ENCODE results near the gene METAP2.

Gene METAP2

DNA sequence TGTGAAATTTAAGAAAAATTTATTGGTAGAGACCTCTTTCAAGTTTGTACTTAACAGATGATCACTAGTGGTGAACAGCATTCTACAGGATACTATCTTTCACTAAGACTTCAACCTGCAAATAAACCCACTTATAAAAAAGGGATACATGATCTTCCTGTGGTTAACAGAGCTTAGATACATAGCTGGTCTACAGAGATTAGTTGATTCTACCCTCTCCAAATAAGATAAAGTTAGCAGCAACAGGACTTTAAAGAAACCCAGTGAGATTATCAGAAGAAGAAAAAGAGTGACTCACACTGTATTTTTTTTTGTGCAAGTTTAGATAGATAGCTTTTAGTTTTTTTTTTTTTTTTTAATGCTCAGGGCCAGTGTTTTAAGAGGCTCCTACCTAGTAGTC is 42.8 kb downstream of the METAP2 start:
- Histone ChIP-seq H3K14ac (ENCODE audit: low read length) (no peak overlapping the region), H3K23ac (ENCODE audit: low read depth, low read length, poor library complexity) (no peak overlapping the region), H3K79me1 (ENCODE audit: low read depth, low read length) (no peaks in the 10 kb centered on the region), H4K8ac (ENCODE audit: low read depth, low read length) (no peak overlapping the region), H3K4me1 (ENCODE audit: control insufficient read depth in 2 of 2, insufficient read depth in 1 of 2, low read depth in 1 of 2, low read length in 2 of 2) (no peaks in the 10 kb centered on the region), H2AFZ (ENCODE audit: low read length) (no peak overlapping the region), H4K91ac (ENCODE audit: low read depth, low read length, poor library complexity) (no peak overlapping the region), H2BK15ac (ENCODE audit: low read length) (no peak overlapping the region), H3K9ac (ENCODE audit: low read depth, low read length, poor library complexity) (no peak overlapping the region), H3K18ac (ENCODE audit: low read length) (no peak overlapping the region), H2BK120ac (ENCODE audit: low read depth, low read length) (no peak overlapping the region), H3K27ac (replicated peaks; ENCODE audit: low read length) (no peak overlapping the region), H3K4me2 (ENCODE audit: insufficient read depth, low read length, poor library complexity, severe bottlenecking) (no peak overlapping the region), H3K36me3 (replicated peaks in 1 of 2; ENCODE audit: control insufficient read depth in 2 of 2, insufficient read depth in 2 of 2, low read length in 2 of 2) (peaks cover 29 to 46% of the 10 kb centered on the region in 2 donors), H3K9me3 (replicated peaks in 1 of 2; ENCODE audit: control insufficient read depth in 2 of 2, insufficient read depth in 1 of 2, low read depth in 1 of 2, low read length in 2 of 2) (no peaks in the 10 kb centered on the region), H3K27me3 (ENCODE audit: control insufficient read depth in 3 of 3, insufficient read depth in 3 of 3, low read depth in 1 of 3, low read length in 3 of 3) (no peaks in the 10 kb centered on the region), H3K4me3 (ENCODE audit: low read length in 2 of 2) (no peak overlapping the region), H2AK5ac (ENCODE audit: low read depth, low read length) (no peak overlapping the region), H3K4ac (ENCODE audit: low read length) (no peak overlapping the region), H2BK5ac (ENCODE audit: low read length) (no peak overlapping the region), H2BK12ac (ENCODE audit: low read length) (no peak overlapping the region)
- DNase-seq (ENCODE audit: low spot score) = no peak

GRCh38 chr12:95517246-95517645 is 43.3 kb downstream of the METAP2 start:
- Histone ChIP-seq H3K4me3 (ENCODE audit: low read length in 2 of 2) (no peak overlapping the region), H2AK5ac (ENCODE audit: low read depth, low read length) (no peak overlapping the region), H3K27me3 (ENCODE audit: control insufficient read depth in 3 of 3, insufficient read depth in 3 of 3, low read depth in 1 of 3, low read length in 3 of 3) (no peaks in the 10 kb centered on the region), H3K4ac (ENCODE audit: low read length) (no peak overlapping the region), H2BK120ac (ENCODE audit: low read depth, low read length) (no peak overlapping the region), H2AFZ (ENCODE audit: low read length) (no peak overlapping the region), H4K8ac (ENCODE audit: low read depth, low read length) (no peak overlapping the region), H3K23ac (ENCODE audit: low read depth, low read length, poor library complexity) (no peak overlapping the region), H3K9ac (ENCODE audit: low read depth, low read length, poor library complexity) (no peak overlapping the region), H3K9me3 (replicated peaks in 1 of 2; ENCODE audit: control insufficient read depth in 2 of 2, insufficient read depth in 1 of 2, low read depth in 1 of 2, low read length in 2 of 2) (no peaks in the 10 kb centered on the region), H3K79me1 (ENCODE audit: low read depth, low read length) (no peaks in the 10 kb centered on the region), H3K18ac (ENCODE audit: low read length) (no peak overlapping the region), H2BK12ac (ENCODE audit: low read length) (no peak overlapping the region), H3K4me1 (ENCODE audit: control insufficient read depth in 2 of 2, insufficient read depth in 1 of 2, low read depth in 1 of 2, low read length in 2 of 2) (no peaks in the 10 kb centered on the region), H3K4me2 (ENCODE audit: insufficient read depth, low read length, poor library complexity, severe bottlenecking) (no peak overlapping the region), H2BK15ac (ENCODE audit: low read length) (no peak overlapping the region), H4K91ac (ENCODE audit: low read depth, low read length, poor library complexity) (no peak overlapping the region), H3K14ac (ENCODE audit: low read length) (no peak overlapping the region), H3K27ac (replicated peaks; ENCODE audit: low read length) (no peak overlapping the region), H2BK5ac (ENCODE audit: low read length) (no peak overlapping the region), H3K36me3 (replicated peaks in 1 of 2; ENCODE audit: control insufficient read depth in 2 of 2, insufficient read depth in 2 of 2, low read length in 2 of 2) (peaks cover 26 to 41% of the 10 kb centered on the region in 2 donors)
- DNase-seq (ENCODE audit: low spot score) = no peak

GRCh38 chr12:95518944-95519343 is 45.0 kb downstream of the METAP2 start:
- Histone ChIP-seq H3K4me1 (ENCODE audit: control insufficient read depth in 2 of 2, insufficient read depth in 1 of 2, low read depth in 1 of 2, low read length in 2 of 2) (no peaks in the 10 kb centered on the region), H3K4me3 (ENCODE audit: low read length in 2 of 2) (no peak overlapping the region), H4K8ac (ENCODE audit: low read depth, low read length) (no peak overlapping the region), H2BK120ac (ENCODE audit: low read depth, low read length) (no peak overlapping the region), H2AK5ac (ENCODE audit: low read depth, low read length) (no peak overlapping the region), H3K9me3 (replicated peaks in 1 of 2; ENCODE audit: control insufficient read depth in 2 of 2, insufficient read depth in 1 of 2, low read depth in 1 of 2, low read length in 2 of 2) (no peaks in the 10 kb centered on the region), H3K27me3 (ENCODE audit: control insufficient read depth in 3 of 3, insufficient read depth in 3 of 3, low read depth in 1 of 3, low read length in 3 of 3) (no peaks in the 10 kb centered on the region), H4K91ac (ENCODE audit: low read depth, low read length, poor library complexity) (no peak overlapping the region), H2BK12ac (ENCODE audit: low read length) (no peak overlapping the region), H3K36me3 (replicated peaks in 1 of 2; ENCODE audit: control insufficient read depth in 2 of 2, insufficient read depth in 2 of 2, low read length in 2 of 2) (peaks cover 24 to 26% of the 10 kb centered on the region in 2 donors), H3K4ac (ENCODE audit: low read length) (no peak overlapping the region), H3K9ac (ENCODE audit: low read depth, low read length, poor library complexity) (no peak overlapping the region), H3K27ac (replicated peaks; ENCODE audit: low read length) (no peak overlapping the region), H2BK5ac (ENCODE audit: low read length) (no peak overlapping the region), H3K23ac (ENCODE audit: low read depth, low read length, poor library complexity) (no peak overlapping the region), H3K79me1 (ENCODE audit: low read depth, low read length) (no peaks in the 10 kb centered on the region), H3K18ac (ENCODE audit: low read length) (no peak overlapping the region), H2BK15ac (ENCODE audit: low read length) (no peak overlapping the region), H3K4me2 (ENCODE audit: insufficient read depth, low read length, poor library complexity, severe bottlenecking) (no peak overlapping the region), H3K14ac (ENCODE audit: low read length) (no peak overlapping the region), H2AFZ (ENCODE audit: low read length) (no peak overlapping the region)
- no peak for DNase-seq (ENCODE audit: low spot score)

DNA sequence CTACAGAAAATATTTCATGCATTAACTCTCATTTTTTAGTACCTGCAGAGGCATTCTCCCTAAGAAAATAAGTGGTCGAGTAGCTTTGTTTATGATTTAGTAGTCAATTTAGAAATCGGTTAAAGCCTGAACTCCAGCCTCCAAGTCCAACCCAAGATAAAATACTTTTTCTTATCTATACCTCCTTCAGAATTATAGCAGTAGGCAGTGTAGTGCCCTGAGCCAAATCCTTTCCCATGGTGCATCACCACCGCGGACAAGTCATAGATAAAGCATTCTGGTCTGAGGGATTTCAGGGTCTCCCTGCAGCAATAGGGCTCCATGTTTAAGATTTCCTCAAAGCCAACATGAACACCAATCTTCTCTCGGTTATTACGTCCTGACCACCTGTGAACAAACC is 46.9 kb downstream of the METAP2 start:
- H3K27me3 ChIP-seq (ENCODE audit: control insufficient read depth in 3 of 3, insufficient read depth in 3 of 3, low read depth in 1 of 3, low read length in 3 of 3) = no peaks in the 10 kb centered on the region
- no peak overlapping the region for H2BK12ac ChIP-seq (ENCODE audit: low read length)
- H3K23ac ChIP-seq (ENCODE audit: low read depth, low read length, poor library complexity) = no peak overlapping the region
- no peak overlapping the region for H4K91ac ChIP-seq (ENCODE audit: low read depth, low read length, poor library complexity)
- no peaks in the 10 kb centered on the region for H3K79me1 ChIP-seq (ENCODE audit: low read depth, low read length)
- no peak overlapping the region for H3K18ac ChIP-seq (ENCODE audit: low read length)
- H3K36me3 ChIP-seq (replicated peaks in 1 of 2; ENCODE audit: control insufficient read depth in 2 of 2, insufficient read depth in 2 of 2, low read length in 2 of 2) = peaks cover 5 to 32% of the 10 kb centered on the region in 2 donors
- H3K4me3 ChIP-seq (ENCODE audit: low read length in 2 of 2) = peak overlapping the region in 1 of 2 donors; percentile 3
- peaks cover 0 to 3% of the 10 kb centered on the region in 2 donors for H3K9me3 ChIP-seq (replicated peaks in 1 of 2; ENCODE audit: control insufficient read depth in 2 of 2, insufficient read depth in 1 of 2, low read depth in 1 of 2, low read length in 2 of 2)
- no peak overlapping the region for H2AFZ ChIP-seq (ENCODE audit: low read length)
- H3K4ac ChIP-seq (ENCODE audit: low read length) = no peak overlapping the region
- no peak overlapping the region for H3K14ac ChIP-seq (ENCODE audit: low read length)
- H2BK120ac ChIP-seq (ENCODE audit: low read depth, low read length) = no peak overlapping the region
- no peak overlapping the region for H2BK15ac ChIP-seq (ENCODE audit: low read length)
- no peak overlapping the region for H4K8ac ChIP-seq (ENCODE audit: low read depth, low read length)
- WGBS, 2 donors (ENCODE audit: extremely low coverage in 2 of 2, insufficient read length in 2 of 2, insufficient replicate concordance in 1 of 2) = no CpG with 5 or more reads among the region's 6 CpGs
- H3K27ac ChIP-seq (replicated peaks; ENCODE audit: low read length) = no peak overlapping the region
- DNase-seq (ENCODE audit: low spot score) = no peak
- H3K4me1 ChIP-seq (ENCODE audit: control insufficient read depth in 2 of 2, insufficient read depth in 1 of 2, low read depth in 1 of 2, low read length in 2 of 2) = no peaks in the 10 kb centered on the region
- no peak overlapping the region for H2AK5ac ChIP-seq (ENCODE audit: low read depth, low read length)
- no peak overlapping the region for H3K4me2 ChIP-seq (ENCODE audit: insufficient read depth, low read length, poor library complexity, severe bottlenecking)
- no peak overlapping the region for H2BK5ac ChIP-seq (ENCODE audit: low read length)
- no peak overlapping the region for H3K9ac ChIP-seq (ENCODE audit: low read depth, low read length, poor library complexity)
